Osteoblast (primary cell): ENCODE results near the gene WNK4. TPM values are rescaled to one million over a fixed set of nuclear protein-coding genes. Genes with fewer than 3 reads are reported as not detected.

ENCODE experiments used
- DNase-seq: peaks from one replicate; pipeline ENCODE4 v3.0.0; 2011; ENCODE audit warnings: low spot score, mixed read lengths; ENCODE audit not compliant: insufficient read length; ENCODE audit errors: missing footprints
- H2AFZ ChIP-seq: 2 replicates; pipeline ENCODE4 v1.6.0; 2011; ENCODE audit warnings: mild to moderate bottlenecking, low read length
- H3K27ac ChIP-seq: 2 replicates; pipeline ENCODE4 v1.5.1; 2011; ENCODE audit warnings: mild to moderate bottlenecking, low read depth, low read length, moderate library complexity
- H3K27me3 ChIP-seq: 2 replicates; pipeline ENCODE4 v1.6.0; 2012; ENCODE audit warnings: mild to moderate bottlenecking, control low read depth, inconsistent platforms, low read length, moderate library complexity; ENCODE audit not compliant: insufficient read depth
- H3K36me3 ChIP-seq: 2 replicates; pipeline ENCODE4 v1.5.1; 2011; ENCODE audit warnings: mild to moderate bottlenecking, low read length, control low read depth, moderate library complexity; ENCODE audit not compliant: insufficient read depth
- H3K4me1 ChIP-seq: 2 replicates; pipeline ENCODE4 v1.5.1; 2011; ENCODE audit warnings: mild to moderate bottlenecking, low read length, control low read depth, moderate library complexity; ENCODE audit not compliant: insufficient read depth
- H3K4me2 ChIP-seq: 2 replicates; pipeline ENCODE4 v1.6.0; 2011; ENCODE audit warnings: mild to moderate bottlenecking, low read length; ENCODE audit not compliant: insufficient read depth
- H3K4me3 ChIP-seq: fragments of 200-600 bp; sonication (generic); 3 replicates; pipeline ENCODE4 v1.5.1; 2012; ENCODE audit warnings: mild to moderate bottlenecking, low read length, inconsistent platforms; ENCODE audit not compliant: insufficient read depth
- H3K79me2 ChIP-seq: 2 replicates; pipeline ENCODE4 v1.6.0; 2012; ENCODE audit warnings: mild to moderate bottlenecking, low read length, control low read depth, inconsistent platforms; ENCODE audit not compliant: insufficient read depth
- H3K9me3 ChIP-seq: 2 replicates; pipeline ENCODE4 v1.5.1; 2011; ENCODE audit warnings: low read depth, low read length, control low read depth
- H4K20me1 ChIP-seq: 2 replicates; pipeline ENCODE4 v1.6.0; 2012; ENCODE audit warnings: mild to moderate bottlenecking, low read length, control low read depth; ENCODE audit not compliant: insufficient read depth
- CTCF ChIP-seq: IDR thresholded peaks from 2 replicates; pipeline ENCODE4 v1.5.1; 2011; ENCODE audit warnings: mild to moderate bottlenecking, low read depth, low read length, moderate library complexity; ENCODE audit errors: extremely low read depth
- total RNA-seq: library from RNA; depleted of rRNA; stranded (reverse); fragments of >200 nt; gene quantifications from 2 replicates; pipeline ENCODE4 v1.2.3, GENCODE V29; 2012

WNK4 gene
- total RNA-seq, 1 donor, result not detected

GRCh38 chr17:42787266-42787665 is 6.9 kb downstream of the WNK4 start:
- Histone ChIP-seq H3K4me2 (no peak overlapping the region), H3K36me3 (peaks cover 22% of the 10 kb centered on the region), H2AFZ (no peak overlapping the region), H3K4me3 (no peak overlapping the region), H3K9me3 (no peaks in the 10 kb centered on the region), H3K27me3 (no peaks in the 10 kb centered on the region), H3K79me2 (peaks cover 4% of the 10 kb centered on the region), H4K20me1 (no peaks in the 10 kb centered on the region), H3K27ac (no peak overlapping the region), H3K4me1 (peaks cover 13% of the 10 kb centered on the region)
- no peak for TF ChIP-seq CTCF
- DNase-seq, result peak; percentile 71

GRCh38 chr17:42791948-42792347 is 11.5 kb downstream of the WNK4 start:
- no peak for DNase-seq
- no peak for TF ChIP-seq CTCF
- Histone ChIP-seq H3K9me3 (no peaks in the 10 kb centered on the region), H4K20me1 (no peaks in the 10 kb centered on the region), H3K36me3 (peaks cover 20% of the 10 kb centered on the region), H3K27ac (no peak overlapping the region), H3K4me3 (no peak overlapping the region), H3K4me2 (no peak overlapping the region), H3K79me2 (peaks cover 5% of the 10 kb centered on the region), H2AFZ (no peak overlapping the region), H3K27me3 (no peaks in the 10 kb centered on the region), H3K4me1 (peaks cover 2% of the 10 kb centered on the region)

GRCh38 chr17:42792545-42792944 is 12.1 kb downstream of the WNK4 start:
- Histone ChIP-seq H3K27ac (no peak overlapping the region), H3K9me3 (no peaks in the 10 kb centered on the region), H2AFZ (no peak overlapping the region), H3K4me2 (no peak overlapping the region), H3K4me3 (no peak overlapping the region), H3K4me1 (peaks cover 8% of the 10 kb centered on the region), H3K27me3 (no peaks in the 10 kb centered on the region), H3K79me2 (peaks cover 10% of the 10 kb centered on the region), H4K20me1 (no peaks in the 10 kb centered on the region), H3K36me3 (peaks cover 14% of the 10 kb centered on the region)
- TF ChIP-seq CTCF, result no peak
- DNase-seq, result no peak

GRCh38 chr17:42795061-42795460 is 14.7 kb downstream of the WNK4 start:
- Histone ChIP-seq H3K4me2 (no peak overlapping the region), H3K27ac (no peak overlapping the region), H4K20me1 (no peaks in the 10 kb centered on the region), H3K79me2 (peaks cover 18% of the 10 kb centered on the region), H3K9me3 (no peaks in the 10 kb centered on the region), H2AFZ (no peak overlapping the region), H3K36me3 (peaks cover 5% of the 10 kb centered on the region), H3K4me1 (peaks cover 16% of the 10 kb centered on the region), H3K27me3 (no peaks in the 10 kb centered on the region), H3K4me3 (no peak overlapping the region)
- TF ChIP-seq CTCF, result no peak
- no peak for DNase-seq
